ENCODE results near the gene PRPS2. TPM values are rescaled to one million over a fixed set of nuclear protein-coding genes. Genes with fewer than 3 reads are reported as not detected.

PRPS2 gene
- total RNA-seq, 1 donor, result 24.2 TPM

- Histone ChIP-seq H3K4me2 (ENCODE audit: insufficient read depth, low read length) (no peak overlapping the region), H3K79me2 (ENCODE audit: insufficient read depth, low read length) (no peaks in the 10 kb centered on the region), H3K27me3 (ENCODE audit: insufficient read depth, low read length) (no peaks in the 10 kb centered on the region), H3K4me3 (ENCODE audit: insufficient read depth, low read length) (no peak overlapping the region), H4K20me1 (ENCODE audit: insufficient read depth, low read length) (no peaks in the 10 kb centered on the region), H3K36me3 (ENCODE audit: insufficient read depth, low read length) (peaks cover 5% of the 10 kb centered on the region), H2AFZ (ENCODE audit: low read length) (no peak overlapping the region), H3K9me3 (ENCODE audit: low read depth, low read length) (no peaks in the 10 kb centered on the region), H3K4me1 (ENCODE audit: insufficient read depth, low read length) (no peaks in the 10 kb centered on the region), H3K27ac (ENCODE audit: low read depth, low read length) (no peak overlapping the region)
- TF ChIP-seq CTCF (IDR thresholded peaks at IDR 0.05; ENCODE audit: extremely low read depth, low read depth, low read length), result no peak
- DNase-seq (ENCODE audit: insufficient read length, low spot score, missing footprints), result no peak
These were observed 26.3 kb downstream of the PRPS2 start for GRCh38 chrX:12817528-12817927.

- H4K20me1 ChIP-seq (ENCODE audit: insufficient read depth, low read length), result no peaks in the 10 kb centered on the region
- H3K27ac ChIP-seq (ENCODE audit: low read depth, low read length), result no peak overlapping the region
- no peak overlapping the region for H2AFZ ChIP-seq (ENCODE audit: low read length)
- H3K36me3 ChIP-seq (ENCODE audit: insufficient read depth, low read length), result peaks cover 5% of the 10 kb centered on the region
- no peaks in the 10 kb centered on the region for H3K27me3 ChIP-seq (ENCODE audit: insufficient read depth, low read length)
- no peak for DNase-seq (ENCODE audit: insufficient read length, low spot score, missing footprints)
- no peak for TF ChIP-seq CTCF (IDR thresholded peaks at IDR 0.05; ENCODE audit: extremely low read depth, low read depth, low read length)
- no peaks in the 10 kb centered on the region for H3K4me1 ChIP-seq (ENCODE audit: insufficient read depth, low read length)
- H3K4me2 ChIP-seq (ENCODE audit: insufficient read depth, low read length), result no peak overlapping the region
- H3K79me2 ChIP-seq (ENCODE audit: insufficient read depth, low read length), result no peaks in the 10 kb centered on the region
- no peak overlapping the region for H3K4me3 ChIP-seq (ENCODE audit: insufficient read depth, low read length)
- no peaks in the 10 kb centered on the region for H3K9me3 ChIP-seq (ENCODE audit: low read depth, low read length)
These were observed 28.0 kb downstream of the PRPS2 start for GRCh38 chrX:12819222-12819621.

- H3K79me2 ChIP-seq (ENCODE audit: insufficient read depth, low read length), result no peaks in the 10 kb centered on the region
- no peak overlapping the region for H3K4me3 ChIP-seq (ENCODE audit: insufficient read depth, low read length)
- H3K27ac ChIP-seq (ENCODE audit: low read depth, low read length), result no peak overlapping the region
- H3K9me3 ChIP-seq (ENCODE audit: low read depth, low read length), result no peaks in the 10 kb centered on the region
- no peak overlapping the region for H3K4me2 ChIP-seq (ENCODE audit: insufficient read depth, low read length)
- H3K27me3 ChIP-seq (ENCODE audit: insufficient read depth, low read length), result no peaks in the 10 kb centered on the region
- no peak for DNase-seq (ENCODE audit: insufficient read length, low spot score, missing footprints)
- H2AFZ ChIP-seq (ENCODE audit: low read length), result no peak overlapping the region
- peaks cover 3% of the 10 kb centered on the region for H3K4me1 ChIP-seq (ENCODE audit: insufficient read depth, low read length)
- H3K36me3 ChIP-seq (ENCODE audit: insufficient read depth, low read length), result peaks cover 5% of the 10 kb centered on the region
- no peak for TF ChIP-seq CTCF (IDR thresholded peaks at IDR 0.05; ENCODE audit: extremely low read depth, low read depth, low read length)
- no peaks in the 10 kb centered on the region for H4K20me1 ChIP-seq (ENCODE audit: insufficient read depth, low read length)
These were observed 29.5 kb downstream of the PRPS2 start for GRCh38 chrX:12820737-12821136.

GRCh38 chrX:12824944-12825343 is 33.7 kb downstream of the PRPS2 start:
- TF ChIP-seq CTCF (IDR thresholded peaks at IDR 0.05; ENCODE audit: extremely low read depth, low read depth, low read length), result no peak
- no peaks in the 10 kb centered on the region for H3K27me3 ChIP-seq (ENCODE audit: insufficient read depth, low read length)
- H3K36me3 ChIP-seq (ENCODE audit: insufficient read depth, low read length), result peaks cover 5% of the 10 kb centered on the region
- no peaks in the 10 kb centered on the region for H3K9me3 ChIP-seq (ENCODE audit: low read depth, low read length)
- H3K4me2 ChIP-seq (ENCODE audit: insufficient read depth, low read length), result no peak overlapping the region
- no peak for DNase-seq (ENCODE audit: insufficient read length, low spot score, missing footprints)
- H3K79me2 ChIP-seq (ENCODE audit: insufficient read depth, low read length), result no peaks in the 10 kb centered on the region
- H3K27ac ChIP-seq (ENCODE audit: low read depth, low read length), result no peak overlapping the region
- no peak overlapping the region for H2AFZ ChIP-seq (ENCODE audit: low read length)
- H3K4me1 ChIP-seq (ENCODE audit: insufficient read depth, low read length), result peaks cover 6% of the 10 kb centered on the region
- no peaks in the 10 kb centered on the region for H4K20me1 ChIP-seq (ENCODE audit: insufficient read depth, low read length)
- H3K4me3 ChIP-seq (ENCODE audit: insufficient read depth, low read length), result no peak overlapping the region
